HepG2 (cell line): Measurements from ENCODE around the gene ITCH. TPM values are rescaled to one million over a fixed set of nuclear protein-coding genes. Genes with fewer than 3 reads are reported as not detected.

Experiments used
- ARID2 ChIP-seq: sonication (generic); formaldehyde crosslinking; IDR thresholded peaks from 2 replicates; pipeline ENCODE4 v1.8.1; 2022; ENCODE audit warnings: mild to moderate bottlenecking, missing genetic modification reagents, borderline replicate concordance
- GATA4 ChIP-seq: sonication (generic); IDR thresholded peaks from 2 replicates; pipeline ENCODE4 v1.6.1; 2016; ENCODE audit warnings: antibody characterized with exemption, low read depth, borderline replicate concordance
- GATAD1 ChIP-seq: IDR thresholded peaks from 2 replicates; pipeline ENCODE4 v1.6.1; 2016; ENCODE audit warnings: missing genetic modification reagents, missing compliant biosample characterization
- IRX3 ChIP-seq: sonication (generic); formaldehyde crosslinking; IDR thresholded peaks from 2 replicates; pipeline ENCODE4 v1.8.1; 2023; ENCODE audit warnings: mild to moderate bottlenecking, low read depth, missing genetic modification reagents, borderline replicate concordance
- KAT8 ChIP-seq: IDR thresholded peaks from 2 replicates; pipeline ENCODE4 v1.6.1; 2016; ENCODE audit warnings: missing genetic modification reagents, missing compliant biosample characterization
- NR2F2 ChIP-seq: IDR thresholded peaks from 2 replicates; pipeline ENCODE4 v1.6.1; 2012; ENCODE audit warnings: low read depth, inconsistent platforms, borderline replicate concordance
- SIN3A ChIP-seq: IDR thresholded peaks from 2 replicates; pipeline ENCODE4 v1.6.1; 2011; ENCODE audit warnings: low read depth, mild to moderate bottlenecking, control low read depth, low read length, borderline replicate concordance
- SP1 ChIP-seq, 2 experiments: fragments of 450-650 bp in 1 of 2; sonication (generic) in 1 of 2; formaldehyde crosslinking in 1 of 2; IDR thresholded peaks; 2 replicates each; pipeline versions ENCODE4 v1.4.0 to v1.6.1; 2016 to 2020; ENCODE audit warnings: missing genetic modification reagents in 1 of 2
- STAT5B ChIP-seq: sonication (generic); formaldehyde crosslinking; IDR thresholded peaks from 2 replicates; pipeline ENCODE4 v1.4.0; 2020; ENCODE audit warnings: missing genetic modification reagents
- TBL1XR1 ChIP-seq: fragments of 150-350 bp; IDR thresholded peaks from 2 replicates; pipeline ENCODE4 v1.6.1; 2014; ENCODE audit warnings: borderline replicate concordance, low read length; ENCODE audit not compliant: partially characterized antibody
- ZNF609 ChIP-seq: sonication (generic); formaldehyde crosslinking; IDR thresholded peaks from 2 replicates; pipeline ENCODE4 v1.4.0; 2020; ENCODE audit warnings: mild to moderate bottlenecking, missing genetic modification reagents, borderline replicate concordance
- polyA plus RNA-seq, 8 experiments: library from polyadenylated mRNA; depleted of rRNA in 3 of 8; stranded (reverse) in 7 of 8; unstranded in 1 of 8; fragments of >200 nt; fragmentation: Illumina TruSeq in 4 of 8; extraction: Trizol in 4 of 8; gene quantifications; 2 replicates each; pipeline versions ENCODE4 v1.2.1 to v1.2.3, GENCODE V29; 2011 to 2016; ENCODE audit warnings: low read depth in 4 of 8, missing spikeins in 1 of 8, mixed read lengths in 1 of 8; ENCODE audit not compliant: insufficient read depth in 1 of 8
- total RNA-seq, 5 experiments: library from RNA; depleted of rRNA; stranded (reverse); fragments of >200 nt; fragmentation: Illumina TruSeq; extraction: Trizol; gene quantifications; 2 replicates each; pipeline ENCODE4 v1.2.3, GENCODE V29; 2016; ENCODE audit warnings: low read depth in 1 of 5
- TF ChIP-seq, protein P1 (sequence below): sonication (generic); formaldehyde crosslinking; IDR thresholded peaks from 2 replicates; pipeline ENCODE4 v1.5.0; 2020; ENCODE audit warnings: mild to moderate bottlenecking, missing genetic modification reagents
- TF ChIP-seq, protein P2 (sequence below): sonication (generic); formaldehyde crosslinking; IDR thresholded peaks from 2 replicates; pipeline ENCODE4 v1.9.0; 2021; ENCODE audit warnings: missing genetic modification reagents, borderline replicate concordance
- TF ChIP-seq, protein P3 (sequence below), 2 experiments: sonication (generic) in 1 of 2; formaldehyde crosslinking in 1 of 2; IDR thresholded peaks; 2 replicates each; pipeline versions ENCODE4 v1.4.0 to v1.6.1; 2016 to 2020; ENCODE audit warnings: borderline replicate concordance in 1 of 2, low read depth in 1 of 2, mild to moderate bottlenecking in 1 of 2, missing genetic modification reagents in 1 of 2

Gene ITCH
- total and polyA plus RNA-seq, 2 of the 13 experiments (the other 11 are each of a cell fraction or from before 2014, with no cell fraction given), result 20.5 to 112 TPM

GRCh38 chr20:34511891-34512265 is 148.8 kb downstream of the ITCH start (continued):
- TF ChIP-seq, protein P1, sequence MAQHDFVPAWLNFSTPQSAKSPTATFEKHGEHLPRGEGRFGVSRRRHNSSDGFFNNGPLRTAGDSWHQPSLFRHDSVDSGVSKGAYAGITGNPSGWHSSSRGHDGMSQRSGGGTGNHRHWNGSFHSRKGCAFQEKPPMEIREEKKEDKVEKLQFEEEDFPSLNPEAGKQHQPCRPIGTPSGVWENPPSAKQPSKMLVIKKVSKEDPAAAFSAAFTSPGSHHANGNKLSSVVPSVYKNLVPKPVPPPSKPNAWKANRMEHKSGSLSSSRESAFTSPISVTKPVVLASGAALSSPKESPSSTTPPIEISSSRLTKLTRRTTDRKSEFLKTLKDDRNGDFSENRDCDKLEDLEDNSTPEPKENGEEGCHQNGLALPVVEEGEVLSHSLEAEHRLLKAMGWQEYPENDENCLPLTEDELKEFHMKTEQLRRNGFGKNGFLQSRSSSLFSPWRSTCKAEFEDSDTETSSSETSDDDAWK, result no peak
- TF ChIP-seq STAT5B (CRISPR knock-in tag) (no peak), SP1 (IDR thresholded peaks at IDR 0.05) (no peak), SP1 (CRISPR knock-in tag; IDR thresholded peaks at IDR 0.05) (no peak), ZNF609 (CRISPR knock-in tag) (0 out of 2 replicates have a peak, but pooled peaks have one; percentile 21), IRX3 (CRISPR knock-in tag) (no peak), SIN3A (peak; percentile 10; the same call in 1 of the 2 replicates), KAT8 (CRISPR knock-in tag) (no peak), NR2F2 (0 out of 2 replicates have a peak, but pooled peaks have one; percentile 16), TBL1XR1 (no peak), GATA4 (no peak), GATAD1 (0 out of 2 replicates have a peak, but pooled peaks have one; percentile 8), ARID2 (CRISPR knock-in tag) (peak; percentile 67; the same call in 1 of the 2 replicates)
- TF ChIP-seq, protein P2, sequence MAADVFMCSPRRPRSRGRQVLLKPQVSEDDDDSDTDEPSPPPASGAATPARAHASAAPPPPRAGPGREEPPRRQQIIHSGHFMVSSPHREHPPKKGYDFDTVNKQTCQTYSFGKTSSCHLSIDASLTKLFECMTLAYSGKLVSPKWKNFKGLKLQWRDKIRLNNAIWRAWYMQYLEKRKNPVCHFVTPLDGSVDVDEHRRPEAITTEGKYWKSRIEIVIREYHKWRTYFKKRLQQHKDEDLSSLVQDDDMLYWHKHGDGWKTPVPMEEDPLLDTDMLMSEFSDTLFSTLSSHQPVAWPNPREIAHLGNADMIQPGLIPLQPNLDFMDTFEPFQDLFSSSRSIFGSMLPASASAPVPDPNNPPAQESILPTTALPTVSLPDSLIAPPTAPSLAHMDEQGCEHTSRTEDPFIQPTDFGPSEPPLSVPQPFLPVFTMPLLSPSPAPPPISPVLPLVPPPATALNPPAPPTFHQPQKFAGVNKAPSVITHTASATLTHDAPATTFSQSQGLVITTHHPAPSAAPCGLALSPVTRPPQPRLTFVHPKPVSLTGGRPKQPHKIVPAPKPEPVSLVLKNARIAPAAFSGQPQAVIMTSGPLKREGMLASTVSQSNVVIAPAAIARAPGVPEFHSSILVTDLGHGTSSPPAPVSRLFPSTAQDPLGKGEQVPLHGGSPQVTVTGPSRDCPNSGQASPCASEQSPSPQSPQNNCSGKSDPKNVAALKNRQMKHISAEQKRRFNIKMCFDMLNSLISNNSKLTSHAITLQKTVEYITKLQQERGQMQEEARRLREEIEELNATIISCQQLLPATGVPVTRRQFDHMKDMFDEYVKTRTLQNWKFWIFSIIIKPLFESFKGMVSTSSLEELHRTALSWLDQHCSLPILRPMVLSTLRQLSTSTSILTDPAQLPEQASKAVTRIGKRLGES (CRISPR knock-in tag), result no peak
- TF ChIP-seq, protein P3, sequence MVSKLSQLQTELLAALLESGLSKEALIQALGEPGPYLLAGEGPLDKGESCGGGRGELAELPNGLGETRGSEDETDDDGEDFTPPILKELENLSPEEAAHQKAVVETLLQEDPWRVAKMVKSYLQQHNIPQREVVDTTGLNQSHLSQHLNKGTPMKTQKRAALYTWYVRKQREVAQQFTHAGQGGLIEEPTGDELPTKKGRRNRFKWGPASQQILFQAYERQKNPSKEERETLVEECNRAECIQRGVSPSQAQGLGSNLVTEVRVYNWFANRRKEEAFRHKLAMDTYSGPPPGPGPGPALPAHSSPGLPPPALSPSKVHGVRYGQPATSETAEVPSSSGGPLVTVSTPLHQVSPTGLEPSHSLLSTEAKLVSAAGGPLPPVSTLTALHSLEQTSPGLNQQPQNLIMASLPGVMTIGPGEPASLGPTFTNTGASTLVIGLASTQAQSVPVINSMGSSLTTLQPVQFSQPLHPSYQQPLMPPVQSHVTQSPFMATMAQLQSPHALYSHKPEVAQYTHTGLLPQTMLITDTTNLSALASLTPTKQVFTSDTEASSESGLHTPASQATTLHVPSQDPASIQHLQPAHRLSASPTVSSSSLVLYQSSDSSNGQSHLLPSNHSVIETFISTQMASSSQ (IDR thresholded peaks at IDR 0.05; ENCODE audit: low read depth), result peak; percentile 73; the same call in 1 of the 2 replicates
- TF ChIP-seq, protein P3 (CRISPR knock-in tag; IDR thresholded peaks at IDR 0.05; ENCODE audit: borderline replicate concordance), result peak; percentile 77
